Peyer's patch (tissue), 4 donors: ENCODE results near the gene TSPAN18. TPM values are rescaled to one million over a fixed set of nuclear protein-coding genes. Genes with fewer than 3 reads are reported as not detected.

ENCODE experiments used
- DNase-seq, 3 donors: peaks; one replicate each; pipeline ENCODE4 v3.0.0-alpha.2; 2017 to 2019
- H3K27ac ChIP-seq, 4 donors: fragments of 200-600 bp; sonication (generic); one replicate each; pipeline ENCODE4 v1.5.1; 2016 to 2019
- H3K27me3 ChIP-seq, 2 donors: fragments of 200-600 bp; sonication (generic); one replicate each; pipeline ENCODE4 v1.5.1; 2019
- H3K36me3 ChIP-seq, 3 donors: fragments of 200-600 bp; sonication (generic); one replicate each; pipeline ENCODE4 v1.5.1; 2016 to 2019
- H3K4me1 ChIP-seq, 4 donors: fragments of 200-600 bp; sonication (generic); one replicate each; pipeline ENCODE4 v1.5.1; 2016 to 2019
- H3K4me3 ChIP-seq, 4 donors: fragments of 200-600 bp; sonication (generic); 1 replicate in 3 of 4; 2 replicates in 1 of 4; pipeline ENCODE4 v1.5.1; 2016 to 2019; ENCODE audit warnings: mild to moderate bottlenecking in 1 of 4
- H3K9me3 ChIP-seq, 4 donors: fragments of 200-600 bp; sonication (generic); one replicate each; pipeline ENCODE4 v1.5.1; 2016 to 2019; ENCODE audit warnings: mild to moderate bottlenecking in 1 of 4
- POLR2A ChIP-seq, 2 donors: fragments of 450-650 bp; IDR thresholded peaks; one replicate each; pipeline ENCODE4 v1.5.1; 2017; ENCODE audit warnings: antibody characterized with exemption in 2 of 2, mild to moderate bottlenecking in 2 of 2, moderate library complexity in 2 of 2
- total RNA-seq, 4 donors: library from RNA; depleted of rRNA; stranded (reverse); fragments of >200 nt; gene quantifications; one replicate each; pipeline ENCODE4 v1.1.0, GENCODE V29; 2016
- TF ChIP-seq, protein P1 (sequence below), 6 experiments: fragments of 450-650 bp in 4 of 6; fragments of 200-600 bp in 2 of 6; sonication (generic) in 1 of 6; IDR thresholded peaks; one replicate each; pipeline ENCODE4 v1.5.1; 2017 to 2019; ENCODE audit warnings: antibody characterized with exemption in 6 of 6, mild to moderate bottlenecking in 3 of 6, moderate library complexity in 1 of 6

Gene TSPAN18
- total RNA-seq, 4 donors from 2014 or later, result 1.1 to 19.8 (median 3.1) TPM

DNA sequence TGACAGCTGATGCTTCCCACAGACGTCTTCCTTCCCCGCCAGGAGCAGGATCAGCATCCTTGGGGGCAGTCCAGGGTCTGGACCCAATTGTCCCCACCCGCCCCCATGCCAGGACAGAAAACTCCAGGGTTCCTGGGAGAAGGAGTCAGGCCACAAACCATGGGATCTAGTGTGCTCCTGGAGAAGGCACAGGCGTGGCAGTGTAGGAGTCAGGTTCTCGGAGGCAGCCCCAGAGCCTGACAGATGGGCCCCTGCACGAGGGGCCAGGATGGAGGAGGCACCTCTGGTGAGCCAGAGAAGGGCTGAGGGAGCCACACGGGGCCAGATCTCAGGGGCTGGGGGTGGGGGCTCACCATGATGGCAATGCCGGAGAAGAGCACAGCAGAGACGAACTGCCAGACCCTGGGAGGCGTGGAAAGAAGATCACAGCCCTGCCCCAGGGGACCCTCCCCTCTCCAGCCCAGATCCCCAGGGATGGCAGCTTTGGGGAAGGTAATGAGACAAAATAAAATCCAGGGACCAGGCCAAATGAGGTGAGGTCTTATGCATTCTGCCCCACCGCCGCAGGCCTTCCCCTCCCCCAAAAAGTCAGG is 210.3 kb downstream of the TSPAN18 start:
- no peak overlapping the region for H3K4me3 ChIP-seq
- no peak for DNase-seq
- H3K4me1 ChIP-seq, result peaks cover 0 to 19% (median 0%) of the 10 kb centered on the region in 4 donors
- H3K9me3 ChIP-seq, result no peaks in the 10 kb centered on the region
- H3K27ac ChIP-seq, result no peak overlapping the region
- TF ChIP-seq, protein P1, sequence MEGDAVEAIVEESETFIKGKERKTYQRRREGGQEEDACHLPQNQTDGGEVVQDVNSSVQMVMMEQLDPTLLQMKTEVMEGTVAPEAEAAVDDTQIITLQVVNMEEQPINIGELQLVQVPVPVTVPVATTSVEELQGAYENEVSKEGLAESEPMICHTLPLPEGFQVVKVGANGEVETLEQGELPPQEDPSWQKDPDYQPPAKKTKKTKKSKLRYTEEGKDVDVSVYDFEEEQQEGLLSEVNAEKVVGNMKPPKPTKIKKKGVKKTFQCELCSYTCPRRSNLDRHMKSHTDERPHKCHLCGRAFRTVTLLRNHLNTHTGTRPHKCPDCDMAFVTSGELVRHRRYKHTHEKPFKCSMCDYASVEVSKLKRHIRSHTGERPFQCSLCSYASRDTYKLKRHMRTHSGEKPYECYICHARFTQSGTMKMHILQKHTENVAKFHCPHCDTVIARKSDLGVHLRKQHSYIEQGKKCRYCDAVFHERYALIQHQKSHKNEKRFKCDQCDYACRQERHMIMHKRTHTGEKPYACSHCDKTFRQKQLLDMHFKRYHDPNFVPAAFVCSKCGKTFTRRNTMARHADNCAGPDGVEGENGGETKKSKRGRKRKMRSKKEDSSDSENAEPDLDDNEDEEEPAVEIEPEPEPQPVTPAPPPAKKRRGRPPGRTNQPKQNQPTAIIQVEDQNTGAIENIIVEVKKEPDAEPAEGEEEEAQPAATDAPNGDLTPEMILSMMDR (IDR thresholded peaks at IDR 0.05), result no peak
- no peak for TF ChIP-seq POLR2A (IDR thresholded peaks at IDR 0.05)
- peaks cover 0 to 30% (median 0%) of the 10 kb centered on the region in 3 donors for H3K36me3 ChIP-seq
- no peaks in the 10 kb centered on the region for H3K27me3 ChIP-seq

- Histone ChIP-seq H3K36me3 (peaks cover 0 to 30% (median 0%) of the 10 kb centered on the region in 3 donors), H3K27ac (no peak overlapping the region), H3K9me3 (no peaks in the 10 kb centered on the region), H3K27me3 (no peaks in the 10 kb centered on the region), H3K4me1 (peaks cover 0 to 28% (median 9%) of the 10 kb centered on the region in 4 donors), H3K4me3 (no peak overlapping the region)
- DNase-seq, result no peak
- TF ChIP-seq, protein P1 (IDR thresholded peaks at IDR 0.05), result no peak
- no peak for TF ChIP-seq POLR2A (IDR thresholded peaks at IDR 0.05)
Measured at GRCh38 chr11:44938066-44938691, 211.4 kb downstream of the TSPAN18 start.

DNA sequence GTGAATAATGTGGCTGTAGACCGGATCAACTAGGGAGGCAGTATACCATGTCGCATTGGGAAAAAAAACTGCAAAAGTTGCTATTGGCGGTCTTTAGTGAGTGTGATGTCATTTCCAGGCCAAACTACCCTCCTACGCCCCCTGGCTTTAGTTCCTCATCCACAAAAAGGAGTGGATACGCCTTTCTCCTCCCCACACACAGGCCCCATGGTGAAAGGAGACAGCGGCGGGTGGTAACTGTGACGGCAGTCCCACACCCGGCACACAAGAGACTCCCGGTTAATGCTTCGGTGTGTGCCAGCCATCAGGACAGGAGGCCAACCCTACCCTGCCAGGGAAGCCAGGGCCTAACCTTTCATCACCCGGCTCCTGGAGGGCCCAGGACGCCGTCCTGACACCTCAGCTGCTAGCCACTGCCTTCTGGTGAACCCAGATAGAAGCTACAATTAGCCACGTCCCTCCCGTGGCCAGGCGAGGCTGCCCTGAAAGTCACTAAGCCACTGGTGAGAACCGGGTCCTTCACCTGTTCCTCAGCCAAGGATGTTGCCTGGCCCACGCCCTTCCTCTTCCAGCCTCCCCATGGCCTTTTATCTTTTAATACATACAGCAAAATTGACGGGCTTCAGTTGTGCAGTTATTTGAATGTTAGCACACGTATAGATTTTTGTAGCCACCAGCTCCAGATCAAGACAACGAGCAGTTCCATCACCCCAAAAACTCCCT is 213.1 kb downstream of the TSPAN18 start:
- TF ChIP-seq POLR2A (IDR thresholded peaks at IDR 0.05), result no peak
- TF ChIP-seq, protein P1 (IDR thresholded peaks at IDR 0.05), result peak in 1 of 6 experiments; percentile 6
- Histone ChIP-seq H3K36me3 (peaks cover 0 to 25% (median 0%) of the 10 kb centered on the region in 3 donors), H3K4me3 (no peak overlapping the region), H3K4me1 (peaks cover 0 to 41% (median 18%) of the 10 kb centered on the region in 4 donors), H3K27ac (peak overlapping the region in 1 of 4 donors; percentile 30), H3K27me3 (no peaks in the 10 kb centered on the region), H3K9me3 (no peaks in the 10 kb centered on the region)
- no peak for DNase-seq

DNA sequence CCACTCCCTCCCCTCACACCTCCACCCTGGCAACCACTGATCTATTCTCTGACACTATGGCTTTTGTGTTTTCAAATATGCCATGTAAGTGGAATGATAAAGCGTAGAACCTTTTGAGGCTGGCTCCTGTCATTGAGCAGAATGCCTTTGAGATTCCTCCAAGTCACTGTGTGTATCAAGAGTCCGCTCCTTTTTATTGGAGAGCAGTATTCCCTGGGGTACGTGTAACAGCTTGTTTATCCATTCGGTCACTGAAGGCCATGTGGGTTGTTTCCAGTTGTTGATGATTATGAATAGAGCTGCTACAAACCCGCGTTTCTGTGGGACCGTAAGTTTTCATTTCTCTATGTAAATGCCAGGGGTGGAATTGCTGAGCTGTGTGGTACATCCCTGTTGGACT is 213.6 kb downstream of the TSPAN18 start:
- TF ChIP-seq, protein P1 (IDR thresholded peaks at IDR 0.05), result no peak
- no peak for TF ChIP-seq POLR2A (IDR thresholded peaks at IDR 0.05)
- Histone ChIP-seq H3K27me3 (no peaks in the 10 kb centered on the region), H3K36me3 (peaks cover 0 to 19% (median 0%) of the 10 kb centered on the region in 3 donors), H3K4me1 (peaks cover 0 to 41% (median 18%) of the 10 kb centered on the region in 4 donors), H3K4me3 (no peak overlapping the region), H3K27ac (peak overlapping the region in 1 of 4 donors; percentile 30), H3K9me3 (no peaks in the 10 kb centered on the region)
- no peak for DNase-seq

DNA sequence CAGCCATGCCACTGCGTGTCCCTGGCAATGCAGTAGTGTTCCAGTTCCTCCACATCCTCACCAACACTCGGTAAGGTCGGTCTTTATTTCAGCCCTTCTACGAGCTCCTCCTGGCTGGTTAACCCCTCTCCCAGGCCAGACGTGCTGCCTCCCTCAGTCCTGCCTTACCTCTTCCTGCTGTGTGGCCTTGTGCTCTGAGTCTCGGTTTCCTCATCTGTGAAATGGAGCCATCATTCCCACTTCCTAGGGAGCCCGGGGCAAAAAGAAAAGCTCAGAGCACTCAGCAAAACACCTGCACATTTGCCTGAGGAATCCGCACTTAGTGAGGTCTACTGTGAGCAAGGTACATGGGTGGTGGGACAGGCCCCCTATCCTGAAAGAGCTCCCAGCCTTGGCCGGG is 214.1 kb downstream of the TSPAN18 start:
- DNase-seq, result no peak
- Histone ChIP-seq H3K36me3 (peaks cover 0 to 15% (median 0%) of the 10 kb centered on the region in 3 donors), H3K27me3 (no peaks in the 10 kb centered on the region), H3K4me1 (peaks cover 0 to 41% (median 18%) of the 10 kb centered on the region in 4 donors), H3K4me3 (no peak overlapping the region), H3K27ac (peak overlapping the region in 1 of 4 donors; percentile 16), H3K9me3 (no peaks in the 10 kb centered on the region)
- no peak for TF ChIP-seq POLR2A (IDR thresholded peaks at IDR 0.05)
- TF ChIP-seq, protein P1 (IDR thresholded peaks at IDR 0.05), result no peak
